Natural killer cell (primary cell): ENCODE results near the gene ABHD17A. TPM values are rescaled to one million over a fixed set of nuclear protein-coding genes. Genes with fewer than 3 reads are reported as not detected.

Experiments used
- ATAC-seq, 3 donors: fragments of 150-1000 bp in 2 of 3; fragments of 200-7000 bp in 1 of 3; cut with Tn5 transposase; 1 replicate in 1 of 3; 2 replicates in 2 of 3; pipeline ENCODE4 v1.10.0; 2021; ENCODE audit warnings: mild to moderate bottlenecking in 2 of 3, moderate library complexity in 2 of 3
- DNase-seq, 2 donors: peaks; one replicate each; pipeline versions ENCODE4 v3.0.0 to v3.0.0-alpha.2; 2013 to 2021; ENCODE audit warnings: mixed read lengths in 1 of 2
- H3K27ac ChIP-seq: one replicate; pipeline ENCODE4 v1.5.1; 2013; ENCODE audit warnings: mild to moderate bottlenecking, low read length
- H3K27me3 ChIP-seq: one replicate; pipeline ENCODE4 v1.6.1; 2013; ENCODE audit warnings: low read length; ENCODE audit not compliant: control insufficient read depth, insufficient read depth
- H3K36me3 ChIP-seq: one replicate; pipeline ENCODE4 v1.6.1; 2013; ENCODE audit warnings: low read length; ENCODE audit not compliant: control insufficient read depth, insufficient read depth
- H3K4me1 ChIP-seq: one replicate; pipeline ENCODE4 v1.6.1; 2013; ENCODE audit warnings: low read length; ENCODE audit not compliant: control insufficient read depth, insufficient read depth
- H3K4me3 ChIP-seq: one replicate; pipeline ENCODE4 v1.5.1; 2013; ENCODE audit warnings: low read length
- H3K9me3 ChIP-seq: one replicate; pipeline ENCODE4 v1.6.1; 2013; ENCODE audit warnings: low read length; ENCODE audit not compliant: control insufficient read depth, insufficient read depth
- H3K27ac Mint-ChIP-seq, 2 donors: one replicate each; pipeline ENCODE4 v1.8.0; 2022; ENCODE audit warnings: mild to moderate bottlenecking in 2 of 2, mixed read lengths in 2 of 2, moderate library complexity in 1 of 2
- H3K27me3 Mint-ChIP-seq, 2 donors: one replicate each; pipeline ENCODE4 v1.8.0; 2022; ENCODE audit warnings: low read depth in 2 of 2, mixed read lengths in 2 of 2
- H3K36me3 Mint-ChIP-seq: one replicate; pipeline ENCODE4 v1.8.0; 2022; ENCODE audit warnings: mixed read lengths
- H3K4me1 Mint-ChIP-seq, 2 donors: one replicate each; pipeline ENCODE4 v1.8.0; 2022; ENCODE audit warnings: mixed read lengths in 2 of 2
- H3K4me3 Mint-ChIP-seq: one replicate; pipeline ENCODE4 v1.8.0; 2022; ENCODE audit warnings: mild to moderate bottlenecking, moderate library complexity, mixed read lengths
- H3K9me3 Mint-ChIP-seq, 2 donors: one replicate each; pipeline ENCODE4 v1.8.0; 2022; ENCODE audit warnings: mixed read lengths in 2 of 2
- WGBS: methylation state at CpG from one replicate; pipeline ENCODE4 v1.1.7; 2013; ENCODE audit warnings: missing lambda C conversion rate; ENCODE audit not compliant: insufficient coverage; 5-methylcytosine and 5-hydroxymethylcytosine counted together
- intact Hi-C: fragments of 100-400 bp; cut with micrococcal nuclease; formaldehyde crosslinking; loops from one replicate; pipeline ENCODE4 v1.14.2; 2022
- total RNA-seq, 4 donors: library from RNA; stranded (reverse); fragments of 120-200 nt in 1 of 4; gene quantifications; one replicate each; pipeline versions ENCODE4 v1.2.3 to v1.2.4, GENCODE V29; 2013 to 2022
- TF ChIP-seq, protein P1 (sequence below): fragments of 200-600 bp; IDR thresholded peaks from one replicate; pipeline ENCODE4 v1.8.0; 2022; ENCODE audit warnings: antibody characterized with exemption

Gene ABHD17A
- total RNA-seq, 3 donors from 2014 or later (not counting 1 experiment from before 2014, with no cell fraction given): 554 to 652 (median 608) TPM

DNA sequence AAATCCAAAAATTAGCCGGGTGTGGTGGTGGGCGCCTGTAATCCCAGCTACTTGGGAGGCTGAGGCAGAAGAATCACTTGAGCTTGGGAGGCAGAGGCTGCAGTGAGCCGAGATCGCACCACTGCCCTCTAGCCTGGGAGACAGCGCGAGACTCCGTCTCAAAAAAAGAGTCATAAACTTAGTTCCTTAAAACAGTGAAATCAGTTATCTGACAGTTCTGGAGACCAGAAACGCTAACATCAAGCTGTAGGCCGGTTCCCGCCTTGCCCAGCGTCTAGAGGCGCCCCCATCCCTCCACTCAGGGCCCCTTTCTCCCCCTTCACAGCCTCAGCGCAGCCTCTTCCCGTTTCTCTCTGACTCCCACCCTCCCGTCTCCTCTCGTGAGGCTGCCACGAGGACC lies 31.9 kb upstream of the ABHD17A start:
- ATAC-seq: no peak

DNA sequence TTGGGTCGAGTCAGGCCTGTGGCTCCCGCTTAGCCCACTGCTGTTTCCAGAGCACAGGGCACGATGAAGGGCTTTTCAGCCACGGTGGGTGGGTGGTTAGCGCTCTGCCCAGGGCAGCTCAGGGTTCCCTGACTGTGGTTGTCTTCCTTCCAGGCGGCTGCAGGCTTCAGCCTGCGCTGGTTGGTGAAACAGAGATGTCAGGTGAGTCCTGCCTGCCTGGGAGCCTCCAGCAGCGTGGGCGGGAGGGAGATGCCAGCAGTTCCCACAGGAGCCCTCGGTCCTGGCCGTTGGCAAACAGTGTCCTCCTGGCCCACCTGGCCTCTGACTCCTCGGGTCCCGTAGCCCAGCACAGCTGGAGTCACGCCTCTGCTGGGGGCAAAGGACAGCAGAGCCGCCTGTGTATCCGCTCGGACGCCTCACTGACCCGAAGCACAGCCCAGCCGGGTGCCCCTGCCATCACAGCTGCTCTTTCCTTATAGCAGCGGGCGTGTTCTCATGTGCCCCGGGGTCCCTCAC lies 29.6 kb upstream of the ABHD17A start:
- Histone ChIP-seq H3K9me3 (no peaks in the 10 kb centered on the region), H3K27me3 (no peaks in the 10 kb centered on the region), H3K36me3 (peaks cover 16% of the 10 kb centered on the region), H3K4me1 (peaks cover 8% of the 10 kb centered on the region), H3K27ac (no peak overlapping the region), H3K4me3 (no peak overlapping the region)
- WGBS: 84% methylated on average over 23 of the region's 23 CpGs
- DNase-seq: no peak
- Mint-ChIP-seq H3K27ac (peak overlapping the region in 1 of 2 donors; percentile 40), H3K4me3 (no peak overlapping the region), H3K36me3 (no peaks in the 10 kb centered on the region), H3K27me3 (no peaks in the 10 kb centered on the region), H3K9me3 (no peaks in the 10 kb centered on the region), H3K4me1 (peaks cover 7 to 13% of the 10 kb centered on the region in 2 donors)
- ATAC-seq: no peak
- intact Hi-C loops: no loop called here
- TF ChIP-seq, protein P1, sequence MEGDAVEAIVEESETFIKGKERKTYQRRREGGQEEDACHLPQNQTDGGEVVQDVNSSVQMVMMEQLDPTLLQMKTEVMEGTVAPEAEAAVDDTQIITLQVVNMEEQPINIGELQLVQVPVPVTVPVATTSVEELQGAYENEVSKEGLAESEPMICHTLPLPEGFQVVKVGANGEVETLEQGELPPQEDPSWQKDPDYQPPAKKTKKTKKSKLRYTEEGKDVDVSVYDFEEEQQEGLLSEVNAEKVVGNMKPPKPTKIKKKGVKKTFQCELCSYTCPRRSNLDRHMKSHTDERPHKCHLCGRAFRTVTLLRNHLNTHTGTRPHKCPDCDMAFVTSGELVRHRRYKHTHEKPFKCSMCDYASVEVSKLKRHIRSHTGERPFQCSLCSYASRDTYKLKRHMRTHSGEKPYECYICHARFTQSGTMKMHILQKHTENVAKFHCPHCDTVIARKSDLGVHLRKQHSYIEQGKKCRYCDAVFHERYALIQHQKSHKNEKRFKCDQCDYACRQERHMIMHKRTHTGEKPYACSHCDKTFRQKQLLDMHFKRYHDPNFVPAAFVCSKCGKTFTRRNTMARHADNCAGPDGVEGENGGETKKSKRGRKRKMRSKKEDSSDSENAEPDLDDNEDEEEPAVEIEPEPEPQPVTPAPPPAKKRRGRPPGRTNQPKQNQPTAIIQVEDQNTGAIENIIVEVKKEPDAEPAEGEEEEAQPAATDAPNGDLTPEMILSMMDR: no peak

More for the DNA sequence above, 31.9 kb upstream of the ABHD17A start:
- no peak for DNase-seq
- Mint-ChIP-seq H3K36me3 (no peaks in the 10 kb centered on the region), H3K4me3 (no peak overlapping the region), H3K27ac (no peak overlapping the region), H3K27me3 (no peaks in the 10 kb centered on the region), H3K4me1 (peaks cover 0 to 7% of the 10 kb centered on the region in 2 donors), H3K9me3 (no peaks in the 10 kb centered on the region)
- TF ChIP-seq, protein P1: no peak
- Histone ChIP-seq H3K36me3 (peaks cover 24% of the 10 kb centered on the region), H3K4me1 (no peaks in the 10 kb centered on the region), H3K9me3 (no peaks in the 10 kb centered on the region), H3K27me3 (no peaks in the 10 kb centered on the region), H3K27ac (no peak overlapping the region), H3K4me3 (no peak overlapping the region)
- intact Hi-C loops: no loop called here
- WGBS: 74% methylated on average over 17 of the region's 17 CpGs

DNA sequence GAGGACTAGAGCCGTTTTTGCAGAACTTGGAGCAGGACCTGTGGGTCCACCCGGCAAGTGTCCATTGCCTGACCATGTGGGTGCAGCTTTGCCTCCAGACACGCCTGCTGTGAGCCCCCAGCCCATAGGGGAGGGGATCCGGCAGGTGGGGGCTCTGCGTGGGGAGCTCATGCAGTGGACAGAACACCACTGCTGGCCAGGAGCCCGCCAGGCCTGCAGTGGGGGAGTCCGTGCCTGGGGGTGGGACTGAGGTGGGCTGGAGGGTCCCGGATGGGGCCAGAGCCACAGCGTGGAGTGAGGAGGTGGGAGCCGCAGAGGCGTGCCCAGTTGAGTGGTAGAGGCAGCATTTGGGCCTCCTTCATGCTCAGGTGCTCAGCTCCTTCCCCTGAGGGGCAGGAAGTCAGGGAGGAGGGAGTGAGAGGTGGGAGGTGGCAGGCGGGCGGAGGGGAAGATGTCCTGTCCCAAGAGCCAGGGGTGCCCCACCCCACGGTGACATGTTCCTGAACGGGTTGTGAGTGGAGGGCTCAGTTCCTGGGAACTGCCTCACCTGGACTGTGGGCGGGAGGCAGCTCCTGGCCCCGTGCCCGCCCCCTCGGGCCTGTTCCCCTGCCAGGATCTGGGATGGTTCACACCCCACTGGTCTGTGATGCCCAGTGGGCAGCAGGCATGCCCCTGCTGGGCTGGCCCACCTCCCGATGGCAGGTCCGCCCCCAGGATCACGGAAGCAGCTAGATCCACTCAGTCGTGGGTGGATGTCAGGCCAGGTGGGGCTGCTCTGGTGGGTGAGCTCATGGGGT lies 28.7 kb upstream of the ABHD17A start:
- DNase-seq: no peak
- no peak overlapping the region for H3K4me3 ChIP-seq
- H3K27me3 ChIP-seq: no peaks in the 10 kb centered on the region
- ATAC-seq: no peak
- no peak overlapping the region for H3K4me3 Mint-ChIP-seq
- WGBS: 90% methylated on average over 23 of the region's 23 CpGs
- no peaks in the 10 kb centered on the region for H3K27me3 Mint-ChIP-seq
- TF ChIP-seq, protein P1: no peak
- H3K4me1 Mint-ChIP-seq: peaks cover 16 to 22% of the 10 kb centered on the region in 2 donors
- peaks cover 17% of the 10 kb centered on the region for H3K4me1 ChIP-seq
- intact Hi-C loops: no loop called here
- H3K27ac Mint-ChIP-seq: no peak overlapping the region
- peaks cover 13% of the 10 kb centered on the region for H3K36me3 ChIP-seq
- H3K9me3 ChIP-seq: no peaks in the 10 kb centered on the region
- H3K9me3 Mint-ChIP-seq: no peaks in the 10 kb centered on the region
- no peak overlapping the region for H3K27ac ChIP-seq
- H3K36me3 Mint-ChIP-seq: no peaks in the 10 kb centered on the region
